GM12878 (cell line): ENCODE results near the gene PAX9. TPM values are rescaled to one million over a fixed set of nuclear protein-coding genes. Genes with fewer than 3 reads are reported as not detected.

Experiments
- ATAC-seq: fragments of 200-7000 bp; cut with Tn5 transposase; 3 replicates; pipeline ENCODE4 v1.9.1; 2020; ENCODE audit warnings: mild to moderate bottlenecking, moderate library complexity
- BruUV-seq: library from RNA; stranded (reverse); fragments of 400-500 nt; replicated peaks from 2 replicates; lab custom pipeline; 2021; lab: Mats Ljungman, UMichigan
- CTCF ChIA-PET: fragments of 300-600 bp; sonication (Branson Sonifier 250); formaldehyde crosslinking; extraction: SDS; loops from one replicate; lab custom pipeline; 2021; ENCODE audit warnings: inconsistent platforms; lab: Yijun Ruan, JAX
- POLR2A ChIA-PET: fragments of 350-600 bp; formaldehyde crosslinking; extraction: SDS; loops from one replicate; lab custom pipeline; 2021; ENCODE audit warnings: inconsistent platforms; lab: Charles Lee
- RAD21 ChIA-PET: fragments of 300-600 bp; sonication (Branson Sonifier 250); formaldehyde crosslinking; loops from one replicate; lab custom pipeline; 2023; ENCODE audit warnings: antibody characterized with exemption; ENCODE audit not compliant: unreplicated experiment; lab: Charles Lee
- SMC1A ChIA-PET: fragments of 300-600 bp; sonication (Branson Sonifier 250); formaldehyde crosslinking; loops from one replicate; lab custom pipeline; 2023; ENCODE audit not compliant: unreplicated experiment, uncharacterized antibody; lab: Charles Lee
- DNase-seq: peaks from one replicate; pipeline ENCODE4 v3.0.0-alpha.2; 2011; ENCODE audit warnings: low read depth, low spot score
- FAIRE-seq: peaks from 3 replicates; lab custom pipeline; 2011; peaks lifted over from hg19 to GRCh38; lab: Jason Lieb, UNC
- H2AFZ ChIP-seq: 2 replicates; pipeline ENCODE4 v1.6.0; 2011; ENCODE audit warnings: low read depth, low read length, control low read depth; ENCODE audit not compliant: control insufficient read depth
- H3K27ac ChIP-seq: 2 replicates; pipeline ENCODE4 v1.5.1; 2011; ENCODE audit warnings: control low read depth; ENCODE audit not compliant: control insufficient read depth, insufficient read depth
- H3K27me3 ChIP-seq, 2 experiments: replicated peaks in 1 of 2; 2 replicates each; pipeline versions ENCODE4 v1.6.0 to v1.6.1; 2011; ENCODE audit warnings: low read length in 1 of 2; ENCODE audit not compliant: control insufficient read depth in 2 of 2, insufficient read depth in 2 of 2
- H3K36me3 ChIP-seq, 2 experiments: 2 replicates each; pipeline ENCODE4 v1.5.1; 2011; ENCODE audit warnings: low read length in 1 of 2; ENCODE audit not compliant: control insufficient read depth in 2 of 2, insufficient read depth in 2 of 2
- H3K4me1 ChIP-seq: 2 replicates; pipeline ENCODE4 v1.6.1; 2011; ENCODE audit warnings: mild to moderate bottlenecking, low read length, moderate library complexity, mixed read lengths; ENCODE audit not compliant: control insufficient read depth, insufficient read depth
- H3K4me2 ChIP-seq: 2 replicates; pipeline ENCODE4 v1.6.0; 2011; ENCODE audit warnings: control low read depth; ENCODE audit not compliant: control insufficient read depth, insufficient read depth
- H3K4me3 ChIP-seq: fragments of 200-600 bp; sonication (generic); 2 replicates; pipeline ENCODE4 v1.5.1; 2016
- H3K79me2 ChIP-seq: 2 replicates; pipeline ENCODE4 v1.6.0; 2011; ENCODE audit warnings: low read length; ENCODE audit not compliant: control insufficient read depth, insufficient read depth
- H3K9ac ChIP-seq: 2 replicates; pipeline ENCODE4 v1.8.0; 2011; ENCODE audit warnings: low read length, control low read depth, mixed read lengths; ENCODE audit not compliant: control insufficient read depth, insufficient read depth
- H3K9me3 ChIP-seq: replicated peaks from 3 replicates; pipeline ENCODE4 v1.5.1; 2011; ENCODE audit warnings: mild to moderate bottlenecking, low read length; ENCODE audit not compliant: control insufficient read depth, insufficient read depth
- H4K20me1 ChIP-seq: 2 replicates; pipeline ENCODE4 v1.6.0; 2011; ENCODE audit not compliant: control insufficient read depth, insufficient read depth
- CHD4 ChIP-seq: fragments of 200-600 bp; sonication (generic); IDR thresholded peaks from 2 replicates; pipeline ENCODE4 v1.6.1; 2016; ENCODE audit warnings: mild to moderate bottlenecking
- CREB1 ChIP-seq: IDR thresholded peaks from 2 replicates; pipeline ENCODE4 v1.6.1; 2012; ENCODE audit warnings: low read depth, mild to moderate bottlenecking, inconsistent platforms
- ESRRA ChIP-seq: IDR thresholded peaks from 2 replicates; pipeline ENCODE4 v1.6.1; 2012; ENCODE audit warnings: mild to moderate bottlenecking, low read length, improper control_type of control experiment
- IRF4 ChIP-seq: IDR thresholded peaks from 2 replicates; pipeline ENCODE4 v1.6.1; 2011; ENCODE audit warnings: low read depth, low read length
- KLF5 ChIP-seq: fragments of 450-650 bp; IDR thresholded peaks from 2 replicates; pipeline ENCODE4 v1.6.1; 2014; ENCODE audit warnings: mild to moderate bottlenecking; ENCODE audit not compliant: partially characterized antibody
- NFXL1 ChIP-seq: fragments of 450-650 bp; IDR thresholded peaks from 2 replicates; pipeline ENCODE4 v1.6.1; 2017; ENCODE audit warnings: antibody characterized with exemption, mild to moderate bottlenecking, borderline replicate concordance
- NKRF ChIP-seq: fragments of 450-650 bp; conservative IDR thresholded peaks from 2 replicates; pipeline ENCODE4 v1.6.1; 2017; ENCODE audit warnings: mild to moderate bottlenecking, moderate library complexity
- NRF1 ChIP-seq: conservative IDR thresholded peaks from 2 replicates; pipeline ENCODE4 v1.6.1; 2011; ENCODE audit warnings: mild to moderate bottlenecking, low read depth, low read length, improper control_type of control experiment
- POLR2AphosphoS2 ChIP-seq: IDR thresholded peaks from 2 replicates; pipeline ENCODE4 v1.6.1; 2011; ENCODE audit warnings: low read depth, mild to moderate bottlenecking, low read length, improper control_type of control experiment, moderate library complexity
- POLR2AphosphoS5 ChIP-seq: IDR thresholded peaks from 2 replicates; pipeline ENCODE4 v1.6.1; 2011; ENCODE audit warnings: mild to moderate bottlenecking, low read length, inconsistent platforms
- RB1 ChIP-seq: fragments of 450-650 bp; formaldehyde crosslinking; IDR thresholded peaks from 2 replicates; pipeline ENCODE4 v1.6.1; 2017; ENCODE audit warnings: mild to moderate bottlenecking, borderline replicate concordance
- SP1 ChIP-seq: IDR thresholded peaks from one replicate; pipeline ENCODE4 v1.6.1; 2011; ENCODE audit warnings: low read depth, low read length
- ZNF217 ChIP-seq: fragments of 450-650 bp; IDR thresholded peaks from 2 replicates; pipeline ENCODE4 v1.6.1; 2017; ENCODE audit warnings: antibody characterized with exemption, mild to moderate bottlenecking
- ZNF24 ChIP-seq: fragments of 450-650 bp; IDR thresholded peaks from 2 replicates; pipeline ENCODE4 v1.6.1; 2017; ENCODE audit warnings: antibody characterized with exemption, mild to moderate bottlenecking
- WGBS: methylation state at CpG from one replicate; pipeline ENCODE4 v1.1.6; 2016; ENCODE audit warnings: low lambda C conversion rate; ENCODE audit not compliant: insufficient replicate concordance, insufficient coverage; ENCODE audit errors: missing lambda C conversion rate; 5-methylcytosine and 5-hydroxymethylcytosine counted together
- in situ Hi-C: fragments of 300-500 bp; cut with MboI; formaldehyde crosslinking; loops from 9 replicates; pipeline ENCODE4 v1.14.3; 2018; ENCODE audit warnings: mixed read lengths
- intact Hi-C: fragments of 100-400 bp; cut with micrococcal nuclease; formaldehyde crosslinking; loops from one replicate; pipeline ENCODE4 v1.14.2; 2022; ENCODE audit not compliant: unreplicated experiment
- polyA plus RNA-seq, 11 experiments: library from polyadenylated mRNA; depleted of rRNA in 4 of 11; unstranded in 6 of 11; stranded (reverse) in 5 of 11; fragments of >200 nt; fragmentation: Nextera tagmentation in 4 of 11; fragmentation: Illumina TruSeq in 1 of 11; extraction: Ambion mirVana in 4 of 11; extraction: Trizol in 1 of 11; gene quantifications; 1 replicate in 1 of 11; 2 replicates in 10 of 11; pipeline versions ENCODE4 v1.2.1 to v1.2.3, GENCODE V29; 2011 to 2016; ENCODE audit warnings: inconsistent platforms in 2 of 11, missing spikeins in 2 of 11, low read depth in 1 of 11
- total RNA-seq, 4 experiments: library from RNA; depleted of rRNA in 3 of 4; stranded (reverse); fragments of >200 nt in 3 of 4; fragmentation: Illumina TruSeq in 1 of 4; extraction: Trizol in 1 of 4; gene quantifications; 2 replicates each; pipeline versions ENCODE4 v1.2.1 to v1.2.3, GENCODE V29; 2013 to 2021
- TF ChIP-seq, protein P1 (sequence below): IDR thresholded peaks from 2 replicates; pipeline ENCODE4 v1.6.1; 2012; ENCODE audit warnings: low read length, inconsistent platforms
- TF ChIP-seq, protein P2 (sequence below): fragments of 450-650 bp; IDR thresholded peaks from 2 replicates; pipeline ENCODE4 v1.6.1; 2017; ENCODE audit warnings: mild to moderate bottlenecking, moderate library complexity
- TF ChIP-seq, protein P3 (sequence below): fragments of 450-650 bp; IDR thresholded peaks from 2 replicates; pipeline ENCODE4 v1.6.1; 2017; ENCODE audit warnings: antibody characterized with exemption, mild to moderate bottlenecking, moderate library complexity

PAX9 gene
- total and polyA plus RNA-seq, 10 of the 15 experiments (the other 5 are each of a cell fraction or from before 2014, with no cell fraction given), result 0.03 to 8.2 (median 0.09) TPM; not detected in 3

GRCh38 chr14:36723530-36723929, 61.9 kb downstream of the PAX9 start:
- Histone ChIP-seq H3K27me3 (no peaks in the 10 kb centered on the region), H3K27ac (no peak overlapping the region), H3K4me2 (no peak overlapping the region), H3K9me3 (no peaks in the 10 kb centered on the region), H3K4me1 (no peaks in the 10 kb centered on the region), H3K9ac (no peak overlapping the region), H3K4me3 (no peak overlapping the region), H4K20me1 (no peaks in the 10 kb centered on the region), H3K36me3 (no peaks in the 10 kb centered on the region), H2AFZ (no peak overlapping the region), H3K79me2 (no peaks in the 10 kb centered on the region)
- no TSS peak for BruUV-seq
- FAIRE-seq (no peak), DNase-seq (no peak), ATAC-seq (no peak)
- in situ Hi-C loops, result no loop called here
- ChIA-PET SMC1A (no interaction called here), RAD21 (no interaction called here), CTCF (no interaction called here), POLR2A (no interaction called here)
- intact Hi-C loops, result no loop called here
- WGBS, result 27% methylated on average over 2 of the region's 2 CpGs
- TF ChIP-seq NFXL1 (no peak), POLR2AphosphoS2 (no peak), ZNF217 (no peak), CHD4 (no peak), RB1 (no peak), KLF5 (no peak), CREB1 (no peak), IRF4 (no peak), NRF1 (no peak), POLR2AphosphoS5 (no peak), ZNF24 (no peak), ESRRA (no peak), SP1 (no peak), NKRF (no peak)
- TF ChIP-seq, protein P1, sequence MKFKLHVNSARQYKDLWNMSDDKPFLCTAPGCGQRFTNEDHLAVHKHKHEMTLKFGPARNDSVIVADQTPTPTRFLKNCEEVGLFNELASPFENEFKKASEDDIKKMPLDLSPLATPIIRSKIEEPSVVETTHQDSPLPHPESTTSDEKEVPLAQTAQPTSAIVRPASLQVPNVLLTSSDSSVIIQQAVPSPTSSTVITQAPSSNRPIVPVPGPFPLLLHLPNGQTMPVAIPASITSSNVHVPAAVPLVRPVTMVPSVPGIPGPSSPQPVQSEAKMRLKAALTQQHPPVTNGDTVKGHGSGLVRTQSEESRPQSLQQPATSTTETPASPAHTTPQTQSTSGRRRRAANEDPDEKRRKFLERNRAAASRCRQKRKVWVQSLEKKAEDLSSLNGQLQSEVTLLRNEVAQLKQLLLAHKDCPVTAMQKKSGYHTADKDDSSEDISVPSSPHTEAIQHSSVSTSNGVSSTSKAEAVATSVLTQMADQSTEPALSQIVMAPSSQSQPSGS, result no peak
- TF ChIP-seq, protein P2, sequence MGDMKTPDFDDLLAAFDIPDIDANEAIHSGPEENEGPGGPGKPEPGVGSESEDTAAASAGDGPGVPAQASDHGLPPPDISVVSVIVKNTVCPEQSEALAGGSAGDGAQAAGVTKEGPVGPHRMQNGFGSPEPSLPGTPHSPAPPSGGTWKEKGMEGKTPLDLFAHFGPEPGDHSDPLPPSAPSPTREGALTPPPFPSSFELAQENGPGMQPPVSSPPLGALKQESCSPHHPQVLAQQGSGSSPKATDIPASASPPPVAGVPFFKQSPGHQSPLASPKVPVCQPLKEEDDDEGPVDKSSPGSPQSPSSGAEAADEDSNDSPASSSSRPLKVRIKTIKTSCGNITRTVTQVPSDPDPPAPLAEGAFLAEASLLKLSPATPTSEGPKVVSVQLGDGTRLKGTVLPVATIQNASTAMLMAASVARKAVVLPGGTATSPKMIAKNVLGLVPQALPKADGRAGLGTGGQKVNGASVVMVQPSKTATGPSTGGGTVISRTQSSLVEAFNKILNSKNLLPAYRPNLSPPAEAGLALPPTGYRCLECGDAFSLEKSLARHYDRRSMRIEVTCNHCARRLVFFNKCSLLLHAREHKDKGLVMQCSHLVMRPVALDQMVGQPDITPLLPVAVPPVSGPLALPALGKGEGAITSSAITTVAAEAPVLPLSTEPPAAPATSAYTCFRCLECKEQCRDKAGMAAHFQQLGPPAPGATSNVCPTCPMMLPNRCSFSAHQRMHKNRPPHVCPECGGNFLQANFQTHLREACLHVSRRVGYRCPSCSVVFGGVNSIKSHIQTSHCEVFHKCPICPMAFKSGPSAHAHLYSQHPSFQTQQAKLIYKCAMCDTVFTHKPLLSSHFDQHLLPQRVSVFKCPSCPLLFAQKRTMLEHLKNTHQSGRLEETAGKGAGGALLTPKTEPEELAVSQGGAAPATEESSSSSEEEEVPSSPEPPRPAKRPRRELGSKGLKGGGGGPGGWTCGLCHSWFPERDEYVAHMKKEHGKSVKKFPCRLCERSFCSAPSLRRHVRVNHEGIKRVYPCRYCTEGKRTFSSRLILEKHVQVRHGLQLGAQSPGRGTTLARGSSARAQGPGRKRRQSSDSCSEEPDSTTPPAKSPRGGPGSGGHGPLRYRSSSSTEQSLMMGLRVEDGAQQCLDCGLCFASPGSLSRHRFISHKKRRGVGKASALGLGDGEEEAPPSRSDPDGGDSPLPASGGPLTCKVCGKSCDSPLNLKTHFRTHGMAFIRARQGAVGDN, result no peak
- TF ChIP-seq, protein P3, sequence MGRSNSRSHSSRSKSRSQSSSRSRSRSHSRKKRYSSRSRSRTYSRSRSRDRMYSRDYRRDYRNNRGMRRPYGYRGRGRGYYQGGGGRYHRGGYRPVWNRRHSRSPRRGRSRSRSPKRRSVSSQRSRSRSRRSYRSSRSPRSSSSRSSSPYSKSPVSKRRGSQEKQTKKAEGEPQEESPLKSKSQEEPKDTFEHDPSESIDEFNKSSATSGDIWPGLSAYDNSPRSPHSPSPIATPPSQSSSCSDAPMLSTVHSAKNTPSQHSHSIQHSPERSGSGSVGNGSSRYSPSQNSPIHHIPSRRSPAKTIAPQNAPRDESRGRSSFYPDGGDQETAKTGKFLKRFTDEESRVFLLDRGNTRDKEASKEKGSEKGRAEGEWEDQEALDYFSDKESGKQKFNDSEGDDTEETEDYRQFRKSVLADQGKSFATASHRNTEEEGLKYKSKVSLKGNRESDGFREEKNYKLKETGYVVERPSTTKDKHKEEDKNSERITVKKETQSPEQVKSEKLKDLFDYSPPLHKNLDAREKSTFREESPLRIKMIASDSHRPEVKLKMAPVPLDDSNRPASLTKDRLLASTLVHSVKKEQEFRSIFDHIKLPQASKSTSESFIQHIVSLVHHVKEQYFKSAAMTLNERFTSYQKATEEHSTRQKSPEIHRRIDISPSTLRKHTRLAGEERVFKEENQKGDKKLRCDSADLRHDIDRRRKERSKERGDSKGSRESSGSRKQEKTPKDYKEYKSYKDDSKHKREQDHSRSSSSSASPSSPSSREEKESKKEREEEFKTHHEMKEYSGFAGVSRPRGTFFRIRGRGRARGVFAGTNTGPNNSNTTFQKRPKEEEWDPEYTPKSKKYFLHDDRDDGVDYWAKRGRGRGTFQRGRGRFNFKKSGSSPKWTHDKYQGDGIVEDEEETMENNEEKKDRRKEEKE, result no peak
